Mesenchymal stem cell (in vitro differentiated cells and primary cell): ENCODE measurements around the gene MYBL2. TPM values are rescaled to one million over a fixed set of nuclear protein-coding genes. Genes with fewer than 3 reads are reported as not detected.

Experiments used
- DNase-seq: peaks from one replicate; pipeline ENCODE4 v3.0.0-alpha.2; 2013
- H2AFZ ChIP-seq: one replicate; pipeline ENCODE4 v1.6.1; 2013; ENCODE audit warnings: low read depth, mild to moderate bottlenecking, control low read depth, inconsistent platforms, low read length, moderate library complexity
- H2AK5ac ChIP-seq: 2 replicates; pipeline ENCODE4 v1.6.1; 2013; ENCODE audit warnings: low read length, moderate library complexity, mild to moderate bottlenecking, inconsistent platforms; ENCODE audit not compliant: severe bottlenecking
- H2BK120ac ChIP-seq: one replicate; pipeline ENCODE4 v1.6.1; 2013; ENCODE audit warnings: low read depth, mild to moderate bottlenecking, inconsistent platforms, low read length, moderate library complexity
- H2BK12ac ChIP-seq, 2 experiments: one replicate each; pipeline ENCODE4 v1.6.1; 2013; ENCODE audit warnings: inconsistent platforms in 2 of 2, low read length in 2 of 2, mild to moderate bottlenecking in 2 of 2, moderate library complexity in 2 of 2, control low read depth in 1 of 2
- H2BK15ac ChIP-seq: one replicate; pipeline ENCODE4 v1.6.1; 2013; ENCODE audit warnings: mild to moderate bottlenecking, low read depth, inconsistent platforms; ENCODE audit not compliant: poor library complexity, severe bottlenecking
- H2BK5ac ChIP-seq: 2 replicates; pipeline ENCODE4 v1.6.1; 2013; ENCODE audit warnings: low read depth, mild to moderate bottlenecking, low read length, control low read depth, inconsistent platforms; ENCODE audit not compliant: poor library complexity, severe bottlenecking
- H3K14ac ChIP-seq, 2 experiments: one replicate each; pipeline ENCODE4 v1.6.1; 2013; ENCODE audit warnings: inconsistent platforms in 2 of 2, low read length in 2 of 2, control low read depth in 1 of 2, mild to moderate bottlenecking in 1 of 2, moderate library complexity in 1 of 2
- H3K18ac ChIP-seq, 2 experiments: one replicate each; pipeline ENCODE4 v1.6.1; 2013; ENCODE audit warnings: inconsistent platforms in 2 of 2, low read length in 2 of 2, control low read depth in 1 of 2, low read depth in 1 of 2, mild to moderate bottlenecking in 1 of 2
- H3K23ac ChIP-seq, 2 experiments: one replicate each; pipeline ENCODE4 v1.6.1; 2013; ENCODE audit warnings: inconsistent platforms in 2 of 2, low read length in 2 of 2, mild to moderate bottlenecking in 2 of 2, moderate library complexity in 2 of 2, control low read depth in 1 of 2
- H3K27ac ChIP-seq: 2 replicates; pipeline ENCODE4 v1.5.1; 2013; ENCODE audit warnings: mild to moderate bottlenecking, moderate library complexity, low read length, control low read depth, inconsistent platforms; ENCODE audit not compliant: poor library complexity, severe bottlenecking
- H3K27me3 ChIP-seq, 2 experiments: 2 replicates each; pipeline versions ENCODE4 v1.6.1 to v1.7.0; 2013; ENCODE audit warnings: low read length in 2 of 2, mild to moderate bottlenecking in 2 of 2, moderate library complexity in 2 of 2, control low read depth in 1 of 2, inconsistent platforms in 1 of 2; ENCODE audit not compliant: control insufficient read depth in 1 of 2, insufficient read depth in 1 of 2
- H3K36me3 ChIP-seq, 2 experiments: 2 replicates each; pipeline versions ENCODE4 v1.6.1 to v1.7.0; 2013; ENCODE audit warnings: low read length in 2 of 2, control low read depth in 1 of 2, inconsistent platforms in 1 of 2, low read depth in 1 of 2, mild to moderate bottlenecking in 1 of 2; ENCODE audit not compliant: insufficient read depth in 2 of 2, control insufficient read depth in 1 of 2
- H3K4ac ChIP-seq, 2 experiments: one replicate each; pipeline ENCODE4 v1.6.1; 2013; ENCODE audit warnings: inconsistent platforms in 2 of 2, low read length in 2 of 2, mild to moderate bottlenecking in 2 of 2, moderate library complexity in 2 of 2, control low read depth in 1 of 2, low read depth in 1 of 2
- H3K4me1 ChIP-seq: 2 replicates; pipeline ENCODE4 v1.6.1; 2013; ENCODE audit warnings: low read depth, low read length, control low read depth; ENCODE audit not compliant: control insufficient read depth, insufficient read depth
- H3K4me2 ChIP-seq: 2 replicates; pipeline ENCODE4 v1.6.1; 2013; ENCODE audit warnings: low read length, mild to moderate bottlenecking, inconsistent platforms; ENCODE audit not compliant: poor library complexity, severe bottlenecking
- H3K4me3 ChIP-seq, 2 experiments: 2 replicates each; pipeline versions ENCODE4 v1.5.1 to v1.7.0; 2013; ENCODE audit warnings: low read length in 2 of 2, mild to moderate bottlenecking in 2 of 2, control low read depth in 1 of 2, low read depth in 1 of 2; ENCODE audit not compliant: insufficient read depth in 1 of 2
- H3K79me1 ChIP-seq: replicated peaks from 2 replicates; pipeline ENCODE4 v1.6.1; 2013; ENCODE audit warnings: mild to moderate bottlenecking, control low read depth, low read length, inconsistent platforms; ENCODE audit not compliant: poor library complexity, severe bottlenecking
- H3K9ac ChIP-seq: 2 replicates; pipeline ENCODE4 v1.7.0; 2013; ENCODE audit warnings: mild to moderate bottlenecking, low read length, moderate library complexity
- H3K9me3 ChIP-seq: 2 replicates; pipeline ENCODE4 v1.7.0; 2013; ENCODE audit warnings: mild to moderate bottlenecking, low read length; ENCODE audit not compliant: control insufficient read depth
- H4K8ac ChIP-seq: one replicate; pipeline ENCODE4 v1.6.1; 2013; ENCODE audit warnings: inconsistent platforms, mild to moderate bottlenecking, low read length, moderate library complexity
- H4K91ac ChIP-seq: one replicate; pipeline ENCODE4 v1.6.1; 2013; ENCODE audit warnings: mild to moderate bottlenecking, low read length, inconsistent platforms
- WGBS: methylation state at CpG from one replicate; pipeline ENCODE4 v1.1.7; 2013; ENCODE audit warnings: mixed read lengths; 5-methylcytosine and 5-hydroxymethylcytosine counted together
- polyA plus RNA-seq, 2 experiments: library from polyadenylated mRNA; stranded (reverse); fragments of 200-250 nt; gene quantifications; one replicate each; pipeline ENCODE4 v1.2.3, GENCODE V29; 2013

The MYBL2 gene
- 10.5 TPM for polyA plus RNA-seq (2013, experiment 1 of 2)
- 10.6 TPM for polyA plus RNA-seq (2013, experiment 2 of 2)

- H3K9me3 ChIP-seq, result no peaks in the 10 kb centered on the region
- H2AFZ ChIP-seq, result peak within 1 kb of the TSS; percentile 93
- 29% methylated on average over 33 of the region's 90 CpGs for WGBS
- H3K4me3 ChIP-seq, result peak within 1 kb of the TSS; percentile 62 to 67
- no peak within 1 kb of the TSS for H2AK5ac ChIP-seq
- peaks cover 11% of the 10 kb centered on the region for H3K79me1 ChIP-seq
- peak within 1 kb of the TSS in 1 of 2 experiments; percentile 46 for H3K23ac ChIP-seq
- H3K4me1 ChIP-seq, result peaks cover 22% of the 10 kb centered on the region
- no peak within 1 kb of the TSS for H3K4ac ChIP-seq
- H2BK5ac ChIP-seq, result no peak within 1 kb of the TSS
- H3K36me3 ChIP-seq, result no peaks in the 10 kb centered on the region
- no peak within 1 kb of the TSS for H3K14ac ChIP-seq
- H2BK15ac ChIP-seq, result peak within 1 kb of the TSS; percentile 18
- DNase-seq, result peak; percentile 63
- peaks cover 0 to 16% of the 10 kb centered on the region in 2 experiments for H3K27me3 ChIP-seq
- peak within 1 kb of the TSS; percentile 95 for H3K4me2 ChIP-seq
- peak within 1 kb of the TSS; percentile 59 for H4K8ac ChIP-seq
- H3K18ac ChIP-seq, result peak within 1 kb of the TSS in 1 of 2 experiments; percentile 57
- H2BK120ac ChIP-seq, result no peak within 1 kb of the TSS
- H3K9ac ChIP-seq, result no peak within 1 kb of the TSS
- H4K91ac ChIP-seq, result no peak within 1 kb of the TSS
- no peak within 1 kb of the TSS for H3K27ac ChIP-seq
- H2BK12ac ChIP-seq, result no peak within 1 kb of the TSS
Measured at GRCh38 chr20:43666376-43667328, at the start of gene MYBL2. TSS of gene MYBL2 (plus strand) at chr20:43667114. CDS start at chr20:43667284, 170 bp downstream.

- H3K4me2 ChIP-seq, result no peak overlapping the region
- WGBS, result 98% methylated on average over 7 of the region's 8 CpGs
- no peak overlapping the region for H4K91ac ChIP-seq
- no peak overlapping the region for H3K18ac ChIP-seq
- H3K4me3 ChIP-seq, result no peak overlapping the region
- peaks cover 3% of the 10 kb centered on the region for H3K4me1 ChIP-seq
- peaks cover 1% of the 10 kb centered on the region for H3K79me1 ChIP-seq
- H4K8ac ChIP-seq, result no peak overlapping the region
- H3K23ac ChIP-seq, result no peak overlapping the region
- no peak overlapping the region for H2AFZ ChIP-seq
- no peaks in the 10 kb centered on the region for H3K9me3 ChIP-seq
- no peak overlapping the region for H2AK5ac ChIP-seq
- H3K14ac ChIP-seq, result no peak overlapping the region
- no peak overlapping the region for H3K4ac ChIP-seq
- H3K27me3 ChIP-seq, result no peaks in the 10 kb centered on the region
- H2BK5ac ChIP-seq, result no peak overlapping the region
- H3K9ac ChIP-seq, result no peak overlapping the region
- no peak overlapping the region for H2BK12ac ChIP-seq
- peaks cover 9 to 60% of the 10 kb centered on the region in 2 experiments for H3K36me3 ChIP-seq
- H2BK15ac ChIP-seq, result no peak overlapping the region
- DNase-seq, result no peak
- H2BK120ac ChIP-seq, result no peak overlapping the region
- no peak overlapping the region for H3K27ac ChIP-seq
Measured at GRCh38 chr20:43631598-43631997, 35.3 kb upstream of the MYBL2 start.

- Histone ChIP-seq H3K36me3 (peaks cover 22 to 49% of the 10 kb centered on the region in 2 experiments), H3K14ac (no peak overlapping the region), H3K27ac (no peak overlapping the region), H2BK15ac (no peak overlapping the region), H2BK120ac (no peak overlapping the region), H3K79me1 (peaks cover 1% of the 10 kb centered on the region), H3K9ac (no peak overlapping the region), H2BK5ac (no peak overlapping the region), H3K23ac (no peak overlapping the region), H3K4me3 (no peak overlapping the region), H4K91ac (no peak overlapping the region), H3K4me1 (peaks cover 3% of the 10 kb centered on the region), H3K4ac (no peak overlapping the region), H3K27me3 (no peaks in the 10 kb centered on the region), H3K4me2 (no peak overlapping the region), H2AK5ac (no peak overlapping the region), H3K18ac (no peak overlapping the region), H3K9me3 (no peaks in the 10 kb centered on the region), H2BK12ac (no peak overlapping the region), H2AFZ (no peak overlapping the region), H4K8ac (no peak overlapping the region)
- no peak for DNase-seq
- 100% methylated on average over 2 of the region's 2 CpGs for WGBS
Measured at GRCh38 chr20:43636429-43636828, 30.5 kb upstream of the MYBL2 start.

- Histone ChIP-seq H3K4ac (no peak overlapping the region), H3K79me1 (no peaks in the 10 kb centered on the region), H2BK12ac (no peak overlapping the region), H3K4me1 (no peaks in the 10 kb centered on the region), H3K23ac (no peak overlapping the region), H3K27me3 (no peaks in the 10 kb centered on the region), H4K91ac (no peak overlapping the region), H3K18ac (no peak overlapping the region), H2AK5ac (no peak overlapping the region), H4K8ac (no peak overlapping the region), H3K27ac (no peak overlapping the region), H3K9ac (no peak overlapping the region), H2AFZ (no peak overlapping the region), H3K4me2 (no peak overlapping the region), H2BK120ac (no peak overlapping the region), H2BK15ac (no peak overlapping the region), H3K4me3 (no peak overlapping the region), H3K36me3 (peaks cover 38 to 40% of the 10 kb centered on the region in 2 experiments), H3K9me3 (no peaks in the 10 kb centered on the region), H3K14ac (no peak overlapping the region), H2BK5ac (no peak overlapping the region)
- DNase-seq, result no peak
- WGBS, result 91% methylated on average over 3 of the region's 4 CpGs
Measured at GRCh38 chr20:43642548-43642947, 24.4 kb upstream of the MYBL2 start.
